ENCODE data around the gene CCDC102A.
"Not testable (repeated sequence)": the region's sequence is repeated elsewhere in the genome, so short reads cannot be mapped to it uniquely, and the experiment has no call there.

The CCDC102A gene

GRCh38 chr16:57556941-57557541 is 20.7 kb upstream of the CCDC102A start:
- no peak for TF ChIP-seq ZFX (IDR thresholded peaks at IDR 0.05)
- no peak overlapping the region for H3K27ac ChIP-seq

DNA sequence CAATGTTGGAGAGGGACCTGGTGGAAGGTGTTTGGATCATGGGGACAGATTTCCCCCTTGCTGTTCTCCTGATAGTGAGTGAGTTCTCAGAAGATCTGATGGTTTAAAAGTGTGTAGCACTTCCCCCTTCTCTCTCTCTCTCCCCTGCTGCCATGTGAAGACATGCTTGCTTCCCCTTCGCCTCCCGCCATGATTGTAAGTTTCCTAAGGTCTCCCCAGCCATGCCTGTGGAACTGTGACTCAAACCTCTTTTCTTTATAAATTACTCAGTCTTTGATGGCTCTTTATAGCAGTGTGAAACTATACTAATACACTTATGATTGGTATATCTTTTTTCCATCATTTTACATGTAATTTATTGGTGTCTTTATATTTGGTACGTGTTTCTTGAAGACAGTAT is 19.5 kb upstream of the CCDC102A start:
- H3K27ac ChIP-seq, result no peak overlapping the region
- TF ChIP-seq, protein P1, sequence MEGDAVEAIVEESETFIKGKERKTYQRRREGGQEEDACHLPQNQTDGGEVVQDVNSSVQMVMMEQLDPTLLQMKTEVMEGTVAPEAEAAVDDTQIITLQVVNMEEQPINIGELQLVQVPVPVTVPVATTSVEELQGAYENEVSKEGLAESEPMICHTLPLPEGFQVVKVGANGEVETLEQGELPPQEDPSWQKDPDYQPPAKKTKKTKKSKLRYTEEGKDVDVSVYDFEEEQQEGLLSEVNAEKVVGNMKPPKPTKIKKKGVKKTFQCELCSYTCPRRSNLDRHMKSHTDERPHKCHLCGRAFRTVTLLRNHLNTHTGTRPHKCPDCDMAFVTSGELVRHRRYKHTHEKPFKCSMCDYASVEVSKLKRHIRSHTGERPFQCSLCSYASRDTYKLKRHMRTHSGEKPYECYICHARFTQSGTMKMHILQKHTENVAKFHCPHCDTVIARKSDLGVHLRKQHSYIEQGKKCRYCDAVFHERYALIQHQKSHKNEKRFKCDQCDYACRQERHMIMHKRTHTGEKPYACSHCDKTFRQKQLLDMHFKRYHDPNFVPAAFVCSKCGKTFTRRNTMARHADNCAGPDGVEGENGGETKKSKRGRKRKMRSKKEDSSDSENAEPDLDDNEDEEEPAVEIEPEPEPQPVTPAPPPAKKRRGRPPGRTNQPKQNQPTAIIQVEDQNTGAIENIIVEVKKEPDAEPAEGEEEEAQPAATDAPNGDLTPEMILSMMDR (conservative IDR thresholded peaks at IDR 0.05), result no peak
- no peak for TF ChIP-seq ZFX (IDR thresholded peaks at IDR 0.05)

GRCh38 chr16:57551057-57551456 is 14.7 kb upstream of the CCDC102A start:
- TF ChIP-seq ZFX (IDR thresholded peaks at IDR 0.05), result no peak
- TF ChIP-seq, protein P1 (conservative IDR thresholded peaks at IDR 0.05), result no peak
- H3K27ac ChIP-seq, result no peak overlapping the region

GRCh38 chr16:57549730-57550129 is 13.4 kb upstream of the CCDC102A start:
- no peak overlapping the region for H3K27ac ChIP-seq
- TF ChIP-seq ZFX (IDR thresholded peaks at IDR 0.05), result no peak
- TF ChIP-seq, protein P1 (conservative IDR thresholded peaks at IDR 0.05), result no peak

DNA sequence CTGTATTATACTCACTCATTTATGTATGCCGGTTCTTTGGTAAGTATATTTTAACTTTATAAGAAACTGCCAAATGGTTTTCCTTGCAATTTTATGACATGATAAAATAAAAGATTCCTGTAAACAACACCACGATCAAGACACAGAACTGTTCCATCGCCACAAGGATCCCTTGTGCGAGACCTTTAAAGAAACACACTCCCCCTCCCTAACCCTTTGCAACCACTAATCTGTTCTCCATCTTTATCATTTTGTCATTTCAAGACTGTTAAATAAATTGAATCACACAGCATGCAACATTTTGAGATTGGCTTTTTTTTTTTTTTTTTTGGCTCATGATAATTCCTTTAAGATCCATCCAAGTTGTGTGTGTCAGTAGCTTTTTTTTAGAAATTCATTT is 12.0 kb upstream of the CCDC102A start:
- TF ChIP-seq, protein P1 (conservative IDR thresholded peaks at IDR 0.05), result no peak
- no peak for TF ChIP-seq ZFX (IDR thresholded peaks at IDR 0.05)
- H3K27ac ChIP-seq, result no peak overlapping the region

DNA sequence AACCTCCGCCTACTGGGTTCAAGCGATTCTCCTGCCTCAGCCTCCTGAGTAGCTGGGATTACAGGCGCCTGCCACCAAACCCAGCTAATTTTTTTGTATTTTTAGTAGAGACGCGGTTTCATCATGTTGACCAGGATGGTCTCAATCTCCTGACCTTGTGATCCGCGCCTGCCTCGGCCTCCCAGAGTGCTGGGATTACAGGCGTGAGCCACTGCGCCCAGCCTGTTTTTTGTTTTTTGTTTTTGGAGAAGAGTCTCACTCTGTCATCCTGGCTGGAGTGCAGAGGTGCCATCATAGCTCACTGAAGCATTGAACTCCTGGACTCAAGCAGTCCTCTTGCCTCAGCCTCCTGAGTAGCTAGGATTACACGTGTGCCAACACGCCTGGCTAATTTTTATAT is 11.2 kb upstream of the CCDC102A start:
- not testable (repeated sequence) for H3K27ac ChIP-seq

GRCh38 chr16:57544124-57544653 is 7.8 kb upstream of the CCDC102A start:
- no peak overlapping the region for H3K27ac ChIP-seq

DNA sequence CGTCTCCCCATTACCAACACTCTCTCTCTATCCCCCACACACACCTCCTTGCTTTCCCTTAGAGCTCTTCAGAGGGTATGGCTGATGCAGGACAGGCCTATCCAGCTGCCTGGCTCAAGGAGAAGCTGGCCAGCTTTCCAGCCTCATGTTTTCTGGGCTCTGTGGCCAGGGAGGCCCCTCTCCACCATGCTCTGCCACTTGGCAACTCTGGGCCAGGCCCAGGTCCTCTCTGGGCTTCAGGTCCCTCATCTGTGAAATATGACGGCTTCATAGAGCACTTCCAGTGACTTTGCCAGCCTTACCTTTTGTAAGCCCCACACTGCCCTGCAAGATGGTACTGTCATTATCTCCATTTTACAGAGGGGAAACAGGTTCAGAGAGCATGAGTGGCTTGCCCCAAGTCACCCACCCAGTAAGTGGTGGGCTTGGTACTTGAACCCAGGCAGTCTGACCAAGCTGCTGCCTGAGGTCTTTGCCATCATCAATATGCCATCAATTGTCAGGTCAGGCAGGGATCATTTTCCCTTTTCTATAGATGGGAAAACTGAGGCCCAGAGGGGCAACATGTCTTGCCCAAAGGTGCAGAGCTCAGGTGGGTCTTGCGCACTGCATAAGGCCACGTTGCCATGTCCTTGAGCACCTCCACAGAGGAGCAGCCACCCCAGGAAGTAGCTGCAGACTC is 5.5 kb upstream of the CCDC102A start:
- no peak overlapping the region for H3K27ac ChIP-seq
- no peak for TF ChIP-seq ZFX (IDR thresholded peaks at IDR 0.05)
- TF ChIP-seq, protein P1 (conservative IDR thresholded peaks at IDR 0.05), result no peak

More at GRCh38 chr16:57544124-57544653, 7.8 kb upstream of the CCDC102A start:
- TF ChIP-seq ZFX (IDR thresholded peaks at IDR 0.05), result no peak
- TF ChIP-seq, protein P1 (conservative IDR thresholded peaks at IDR 0.05), result no peak

Measured in C4-2B (cell line).